HK-2 (cell line): ENCODE measurements around the gene CDC42BPA.
"Not testable (repeated sequence)": the region's sequence is repeated elsewhere in the genome, so short reads cannot be mapped to it uniquely, and the experiment has no call there.

Experiments used
- DNase-seq: peaks from one replicate; pipeline ENCODE4 v3.0.0-alpha.2; 2018; ENCODE audit not compliant: unreplicated experiment

The CDC42BPA gene

GRCh38 chr1:227068883-227069282 is 249.4 kb downstream of the CDC42BPA start:
- no peak for DNase-seq

GRCh38 chr1:227066999-227067398 is 251.3 kb downstream of the CDC42BPA start:
- no peak for DNase-seq

- DNase-seq: no peak
Observed at GRCh38 chr1:227065311-227065710, 253.0 kb downstream of the CDC42BPA start.

- no peak for DNase-seq
Observed at GRCh38 chr1:227062306-227062705, 256.0 kb downstream of the CDC42BPA start.

GRCh38 chr1:227059076-227059475 is 259.2 kb downstream of the CDC42BPA start:
- DNase-seq: no peak

- DNase-seq: no peak
Observed at GRCh38 chr1:227058321-227058751, 260.0 kb downstream of the CDC42BPA start.

- no peak for DNase-seq
Observed at GRCh38 chr1:227049253-227049652, 269.0 kb downstream of the CDC42BPA start.

GRCh38 chr1:227043755-227044154 is 274.5 kb downstream of the CDC42BPA start:
- DNase-seq: no peak

GRCh38 chr1:227042292-227042691 is 276.0 kb downstream of the CDC42BPA start:
- DNase-seq: no peak

GRCh38 chr1:227038401-227038800 is 279.9 kb downstream of the CDC42BPA start:
- DNase-seq: no peak

GRCh38 chr1:227037121-227037520 is 281.2 kb downstream of the CDC42BPA start:
- DNase-seq: no peak

- no peak for DNase-seq
Observed at GRCh38 chr1:227035316-227035715, 283.0 kb downstream of the CDC42BPA start.

GRCh38 chr1:227033880-227034279 is 284.4 kb downstream of the CDC42BPA start:
- no peak for DNase-seq

GRCh38 chr1:227032396-227032795 is 285.9 kb downstream of the CDC42BPA start:
- DNase-seq: no peak

- DNase-seq: no peak
Observed at GRCh38 chr1:227016990-227017389, 301.3 kb downstream of the CDC42BPA start.

GRCh38 chr1:227010645-227011044 is 307.6 kb downstream of the CDC42BPA start:
- DNase-seq: no peak

- DNase-seq: no peak
Observed at GRCh38 chr1:227009937-227010336, 308.4 kb downstream of the CDC42BPA start.

GRCh38 chr1:227006226-227006796 is 312.0 kb downstream of the CDC42BPA start:
- DNase-seq: no peak

GRCh38 chr1:227004796-227005195 is 313.5 kb downstream of the CDC42BPA start:
- DNase-seq: no peak

GRCh38 chr1:227003165-227003564 is 315.1 kb downstream of the CDC42BPA start:
- DNase-seq: no peak

GRCh38 chr1:227002531-227003049 is 315.7 kb downstream of the CDC42BPA start:
- DNase-seq: no peak

GRCh38 chr1:226999579-226999978 is 318.7 kb downstream of the CDC42BPA start:
- DNase-seq: not testable (repeated sequence)

- DNase-seq: no peak
Observed at GRCh38 chr1:226995365-226996332, 322.6 kb downstream of the CDC42BPA start.
